GM08714 (cell line): ENCODE measurements around the gene BAIAP2.
A peak's percentile ranks its signal among the peaks of the same experiment; 100 is the strongest.

Experiments
- H3K4me3 ChIP-seq: fragments of 200-500 bp; sonication (Bioruptor generic); 2 replicates; pipeline ENCODE4 v1.5.1; 2014; ENCODE audit warnings: mild to moderate bottlenecking, low read length, inconsistent platforms
- ZNF274 ChIP-seq: IDR thresholded peaks from 2 replicates; pipeline ENCODE4 v1.6.1; 2012; ENCODE audit warnings: mild to moderate bottlenecking, low read depth, low read length

Gene BAIAP2

DNA sequence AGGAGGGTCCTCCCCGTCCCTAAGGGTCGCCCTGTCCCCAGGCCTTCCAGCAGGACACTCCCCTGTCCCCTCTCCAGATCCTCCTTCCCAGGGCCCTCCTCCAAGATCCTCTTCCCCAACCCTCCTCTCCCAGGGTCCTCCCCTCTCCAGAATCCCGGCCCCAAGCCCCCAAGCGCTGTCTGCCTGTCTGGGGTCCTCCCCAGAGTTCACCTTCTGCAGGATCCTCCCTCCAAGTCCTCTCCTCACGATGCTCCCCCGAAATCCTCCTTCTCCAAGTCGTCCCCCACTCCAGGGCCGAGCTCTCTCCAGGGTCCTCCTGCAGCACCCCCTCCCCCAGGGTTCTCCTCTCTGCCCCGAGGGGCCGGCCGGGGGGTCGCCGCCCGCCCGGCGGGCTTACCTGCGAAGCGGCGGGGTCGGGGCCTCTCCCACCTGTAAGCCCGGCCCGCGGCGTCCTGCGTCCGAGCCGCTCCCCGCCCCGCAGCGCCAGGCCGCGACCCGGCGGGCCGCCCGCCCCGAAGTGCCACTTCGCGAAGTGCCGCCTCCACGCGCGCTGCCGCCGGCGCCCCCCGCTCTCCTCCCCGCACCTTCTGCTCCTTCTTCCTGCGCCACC, 678 bp upstream of the BAIAP2 start:
- H3K4me3 ChIP-seq = peak overlapping the region; percentile 39; the same call in 1 of the 2 replicates
- no peak for TF ChIP-seq ZNF274

DNA sequence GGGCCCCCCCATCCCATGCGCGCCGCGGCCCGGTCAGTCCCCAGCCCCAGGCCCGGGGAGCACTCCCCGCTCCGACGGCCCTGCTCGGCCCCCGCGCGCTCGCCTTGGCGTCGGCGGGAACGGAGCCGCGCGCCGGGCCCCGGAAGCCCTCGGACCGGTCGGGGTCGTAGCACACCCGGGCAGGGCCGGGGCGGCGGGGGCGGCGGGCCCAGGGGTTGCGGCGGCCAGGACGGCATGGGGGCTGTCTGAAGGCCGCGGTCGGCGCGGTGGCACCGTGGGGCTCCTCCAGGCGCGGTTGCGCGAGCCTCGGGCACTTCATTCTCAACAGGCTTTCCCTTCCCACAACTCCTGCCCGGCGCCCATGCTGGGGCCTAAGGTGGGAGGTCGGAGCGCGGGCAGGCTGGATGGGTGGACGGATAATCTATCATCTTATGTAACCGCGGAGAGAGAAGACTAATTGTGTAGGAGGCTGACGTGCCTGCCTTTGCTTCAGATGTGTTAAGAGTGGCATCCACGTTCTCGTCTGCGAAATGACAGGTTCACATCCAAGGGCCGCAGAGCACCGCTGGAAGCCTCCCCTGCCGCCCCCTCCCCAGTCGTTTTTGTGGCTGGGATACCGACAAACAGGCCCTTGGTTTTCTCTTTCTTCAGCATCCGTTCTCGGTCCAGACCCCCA, 708 bp downstream of the BAIAP2 start:
- peak overlapping the region; percentile 59; the same call in 1 of the 2 replicates for H3K4me3 ChIP-seq
- TF ChIP-seq ZNF274 = no peak

DNA sequence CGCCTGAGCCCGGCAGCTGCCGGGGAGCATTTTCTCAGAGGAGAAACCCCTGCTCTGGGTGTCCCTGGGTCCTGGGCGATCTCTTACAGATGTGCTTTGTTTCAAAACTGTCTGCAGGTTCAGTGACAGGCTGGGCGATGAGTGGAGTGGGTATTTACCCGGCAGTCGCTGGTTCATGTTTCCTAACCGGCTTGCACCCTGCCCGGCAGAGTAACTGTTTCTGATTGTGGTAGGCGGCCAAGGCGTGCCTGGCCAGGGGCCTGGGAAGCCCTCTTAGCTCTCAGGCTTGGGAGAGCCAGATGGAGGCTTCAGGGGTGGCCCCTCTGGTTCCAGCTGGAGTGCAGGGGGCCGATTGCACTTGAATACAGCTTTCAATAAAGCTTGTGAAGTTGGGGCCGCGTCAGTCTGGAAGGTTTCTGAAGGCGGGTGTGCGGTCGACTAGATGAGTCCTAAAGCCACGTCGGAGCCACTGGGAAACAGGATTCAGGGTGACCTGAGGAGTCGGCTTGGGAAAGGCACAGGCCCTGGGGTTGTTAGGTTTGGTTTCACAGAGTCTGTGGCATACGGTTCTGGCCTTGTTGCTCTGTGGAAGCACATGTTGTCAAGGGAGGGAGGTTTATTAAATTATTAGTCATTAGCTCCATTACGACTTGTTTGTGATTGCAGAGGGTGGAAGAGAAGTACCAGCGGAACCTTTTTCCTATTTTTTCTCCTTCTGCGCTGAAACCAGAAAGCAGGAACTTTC, 1.4 kb downstream of the BAIAP2 start:
- no peak overlapping the region for H3K4me3 ChIP-seq
- no peak for TF ChIP-seq ZNF274

DNA sequence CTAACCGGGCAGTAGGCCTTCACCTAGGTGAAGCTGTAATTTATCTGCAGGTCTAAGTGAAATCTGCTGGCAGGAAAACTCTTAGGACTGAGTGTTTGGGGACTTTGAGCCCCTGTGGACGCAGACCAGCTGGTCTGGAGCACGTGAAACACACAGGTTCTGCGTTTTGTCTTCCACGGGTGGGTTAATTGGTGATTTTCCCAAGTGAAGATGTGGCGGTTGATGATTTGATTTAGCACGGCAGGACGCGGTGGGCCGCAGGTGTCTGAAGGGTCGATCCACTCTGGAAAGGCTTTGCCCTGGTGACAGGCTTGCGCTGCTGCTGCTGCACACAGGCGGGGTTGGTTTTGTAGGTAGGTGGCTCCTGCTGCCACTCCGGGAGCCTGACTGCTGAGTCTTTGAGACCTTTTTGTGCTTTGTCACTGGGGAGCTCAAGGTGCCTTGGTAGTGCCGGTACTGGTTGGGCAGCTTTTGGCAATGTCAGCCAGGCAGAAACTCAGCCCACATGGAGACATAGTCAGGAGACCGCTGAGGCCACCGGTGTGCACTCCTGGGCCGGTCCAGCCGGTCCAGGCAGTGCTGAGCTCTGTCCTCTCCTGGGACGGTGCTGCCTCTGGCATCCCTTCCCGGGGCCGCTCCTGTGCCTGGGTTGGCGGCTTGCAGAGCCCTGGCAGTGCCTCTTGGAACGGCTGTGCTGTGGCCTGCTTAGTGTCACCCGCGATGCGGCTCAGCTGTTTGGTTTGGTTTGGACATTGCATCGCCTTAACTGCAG, 2.3 kb downstream of the BAIAP2 start:
- no peak for TF ChIP-seq ZNF274
- no peak overlapping the region for H3K4me3 ChIP-seq

DNA sequence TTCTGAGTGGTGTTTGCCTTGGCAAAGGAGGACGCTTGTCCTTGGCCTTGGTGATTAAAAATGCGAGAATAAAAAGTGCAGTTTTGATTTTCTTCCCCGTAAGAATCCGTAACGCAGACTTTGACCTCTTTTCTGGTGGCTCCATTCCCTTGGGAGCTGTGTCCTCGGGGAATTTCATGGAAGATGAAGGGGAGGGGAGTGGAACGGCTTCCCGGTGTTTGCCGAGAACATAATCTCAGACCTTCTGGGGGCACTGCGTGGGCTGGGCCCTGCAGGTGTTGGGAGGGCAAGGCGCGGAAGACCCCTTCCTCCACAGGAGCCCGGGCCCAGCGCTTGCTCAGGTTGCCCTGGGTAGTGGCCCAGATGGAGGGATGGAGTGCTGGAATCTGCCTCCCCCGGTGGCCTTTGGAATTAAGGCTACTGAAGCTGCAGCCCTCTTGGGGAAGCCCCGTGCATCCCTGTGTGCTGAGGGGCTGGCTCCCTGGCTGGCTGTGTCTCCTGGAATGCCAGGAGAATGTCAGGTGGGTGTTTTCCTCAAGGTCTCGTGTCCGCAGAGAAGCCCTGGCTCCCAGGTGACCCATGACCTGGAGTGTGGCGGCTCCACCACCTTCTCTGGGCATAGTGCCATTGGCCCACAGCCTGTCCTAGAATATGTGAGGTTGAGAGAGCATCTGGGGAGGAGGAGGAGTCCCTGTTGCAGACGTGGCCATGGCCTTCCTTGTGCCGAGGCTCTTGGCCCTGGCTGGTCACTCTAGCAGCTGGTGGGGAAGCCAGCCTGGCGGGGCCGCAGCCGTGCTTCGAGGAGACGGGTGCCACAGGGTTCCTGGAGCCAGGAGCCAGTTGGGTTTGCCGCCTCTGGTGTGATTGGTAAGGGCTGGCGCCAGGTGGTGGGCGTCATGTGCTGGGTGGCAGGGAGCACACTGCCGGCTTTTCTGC, 3.1 kb downstream of the BAIAP2 start:
- no peak overlapping the region for H3K4me3 ChIP-seq
- TF ChIP-seq ZNF274 = no peak

DNA sequence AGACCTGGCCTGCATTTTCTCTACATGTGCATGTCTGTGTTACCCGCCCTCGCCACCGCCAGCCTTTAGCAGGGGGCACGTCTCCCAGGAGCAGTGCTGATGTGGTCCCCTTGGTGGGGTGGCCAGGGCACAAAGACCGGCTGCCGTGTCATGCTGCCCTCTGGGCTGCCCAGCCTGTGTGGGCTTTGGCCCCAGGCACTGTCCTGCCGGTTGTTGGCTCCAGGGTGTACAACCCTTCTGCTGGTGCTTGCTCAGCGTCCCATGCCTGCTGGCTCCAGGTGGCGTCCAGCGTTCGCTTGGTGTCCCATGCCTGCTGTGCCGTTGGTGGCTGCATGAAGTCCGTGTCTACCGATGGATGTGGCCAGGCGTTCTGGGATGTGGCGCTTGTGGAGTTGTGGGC, 4.1 kb downstream of the BAIAP2 start:
- TF ChIP-seq ZNF274 = no peak
- H3K4me3 ChIP-seq = no peak overlapping the region

DNA sequence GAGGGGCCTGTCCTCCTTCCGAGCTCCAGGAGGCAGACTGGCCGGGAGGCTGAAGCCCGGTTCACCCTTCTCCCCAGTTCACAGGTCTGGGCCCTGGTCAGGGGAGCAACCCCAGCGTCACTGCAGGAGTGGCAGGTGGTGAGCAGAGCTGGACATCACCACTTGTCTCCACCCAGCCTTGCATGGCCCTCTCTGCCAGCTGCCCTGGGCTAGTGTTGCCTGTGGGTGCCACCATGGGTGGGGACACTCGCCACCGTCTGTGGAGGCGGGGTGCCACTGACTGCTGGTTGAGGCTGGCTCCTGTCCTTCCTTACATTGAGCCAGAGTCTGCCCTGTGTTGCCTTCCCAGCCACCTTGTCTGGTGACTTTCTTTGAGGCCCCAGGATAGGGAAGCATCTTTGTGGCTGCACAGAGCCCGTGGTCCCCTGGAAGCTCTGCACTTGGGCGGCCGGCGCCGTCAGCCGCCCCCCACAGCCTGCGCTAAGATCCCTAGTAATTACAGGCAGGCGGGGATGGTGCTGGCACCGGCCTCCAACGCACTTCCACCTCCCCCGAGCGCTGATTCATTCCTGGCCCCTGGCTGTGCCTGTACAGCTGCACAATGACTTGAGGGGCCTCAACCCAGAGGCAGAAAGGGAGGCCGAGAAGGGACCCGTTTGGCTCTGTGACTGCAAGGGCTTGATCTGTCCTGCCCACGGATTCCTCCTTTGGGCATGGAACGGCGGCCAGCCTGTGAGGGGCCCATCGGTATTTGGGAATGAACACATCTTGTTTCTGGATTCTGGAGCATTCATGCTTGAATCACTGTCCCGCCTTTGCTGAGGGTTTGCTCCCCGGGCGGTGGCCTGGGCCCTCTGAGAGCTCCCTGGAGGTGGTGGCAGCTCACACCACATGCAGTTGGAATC, 5.2 kb downstream of the BAIAP2 start:
- no peak for TF ChIP-seq ZNF274
- no peak overlapping the region for H3K4me3 ChIP-seq

DNA sequence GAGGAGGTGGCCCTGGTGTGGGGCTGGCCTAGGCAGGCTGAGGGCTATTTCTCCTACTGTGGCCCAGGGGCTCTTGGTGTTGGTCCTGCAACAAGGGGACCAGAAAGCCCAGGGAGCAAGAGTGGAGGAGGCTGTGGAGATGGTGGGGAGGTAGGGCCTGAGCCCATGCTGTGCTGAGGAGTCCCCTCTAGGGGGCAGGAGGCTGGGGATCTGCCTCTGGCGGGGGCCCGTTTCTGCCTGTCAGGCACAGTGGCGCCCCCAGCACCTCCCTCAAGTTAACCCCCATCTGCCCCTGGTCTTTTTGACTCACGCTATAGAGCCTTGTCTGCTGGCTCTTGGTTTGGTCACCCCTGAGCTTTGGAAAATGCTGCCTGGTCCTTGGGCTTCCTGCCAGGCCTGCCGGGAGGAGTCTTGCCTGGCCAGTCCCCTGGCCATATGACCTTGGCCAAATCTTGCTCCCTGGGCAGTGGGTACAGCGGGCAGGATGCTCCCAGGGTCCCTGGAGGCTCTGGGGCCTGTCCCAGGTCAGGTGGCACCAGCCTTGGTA, 5.9 kb downstream of the BAIAP2 start:
- TF ChIP-seq ZNF274 = no peak
- no peak overlapping the region for H3K4me3 ChIP-seq

DNA sequence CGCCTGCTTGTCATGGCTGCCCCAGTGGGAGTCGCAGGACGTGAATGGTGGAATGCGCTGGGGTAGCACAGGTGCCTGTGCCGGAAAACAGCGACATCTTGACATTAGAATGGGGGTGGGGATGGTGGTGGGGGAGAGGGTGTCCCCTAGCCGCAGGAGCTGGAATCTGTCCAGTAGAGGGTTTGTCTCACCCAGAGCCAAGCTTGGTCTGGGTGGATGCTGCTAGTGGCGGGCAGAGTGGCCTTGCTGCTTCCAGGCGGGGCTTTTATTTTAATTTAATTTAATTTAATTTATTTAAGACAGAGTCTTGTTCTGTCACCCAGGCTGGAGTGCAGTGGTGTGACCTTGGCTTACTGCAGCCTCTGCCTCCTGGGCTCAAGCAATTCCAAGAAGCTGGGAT, 7.7 kb downstream of the BAIAP2 start:
- H3K4me3 ChIP-seq = no peak overlapping the region
- TF ChIP-seq ZNF274 = no peak

DNA sequence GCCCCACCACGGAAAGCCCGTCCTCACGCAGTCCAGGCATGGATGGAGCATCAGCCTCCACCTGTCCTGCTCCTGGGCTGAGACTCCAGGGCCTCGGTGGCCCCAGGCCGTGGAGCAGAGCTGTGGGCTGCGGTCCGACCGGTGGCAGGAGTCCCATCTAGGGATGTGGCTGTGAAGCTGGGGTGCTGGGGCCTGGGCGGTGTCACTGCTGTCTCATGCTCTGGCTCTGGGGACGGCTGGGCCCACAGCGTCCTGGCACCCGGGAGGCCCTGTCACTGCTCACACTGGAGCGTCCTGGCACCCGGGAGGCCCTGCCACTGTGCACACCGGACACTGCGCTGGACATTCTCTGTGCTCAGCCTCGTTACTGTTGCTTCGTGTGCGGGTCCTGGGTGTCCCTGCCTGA, 8.4 kb downstream of the BAIAP2 start:
- TF ChIP-seq ZNF274 = no peak
- no peak overlapping the region for H3K4me3 ChIP-seq

DNA sequence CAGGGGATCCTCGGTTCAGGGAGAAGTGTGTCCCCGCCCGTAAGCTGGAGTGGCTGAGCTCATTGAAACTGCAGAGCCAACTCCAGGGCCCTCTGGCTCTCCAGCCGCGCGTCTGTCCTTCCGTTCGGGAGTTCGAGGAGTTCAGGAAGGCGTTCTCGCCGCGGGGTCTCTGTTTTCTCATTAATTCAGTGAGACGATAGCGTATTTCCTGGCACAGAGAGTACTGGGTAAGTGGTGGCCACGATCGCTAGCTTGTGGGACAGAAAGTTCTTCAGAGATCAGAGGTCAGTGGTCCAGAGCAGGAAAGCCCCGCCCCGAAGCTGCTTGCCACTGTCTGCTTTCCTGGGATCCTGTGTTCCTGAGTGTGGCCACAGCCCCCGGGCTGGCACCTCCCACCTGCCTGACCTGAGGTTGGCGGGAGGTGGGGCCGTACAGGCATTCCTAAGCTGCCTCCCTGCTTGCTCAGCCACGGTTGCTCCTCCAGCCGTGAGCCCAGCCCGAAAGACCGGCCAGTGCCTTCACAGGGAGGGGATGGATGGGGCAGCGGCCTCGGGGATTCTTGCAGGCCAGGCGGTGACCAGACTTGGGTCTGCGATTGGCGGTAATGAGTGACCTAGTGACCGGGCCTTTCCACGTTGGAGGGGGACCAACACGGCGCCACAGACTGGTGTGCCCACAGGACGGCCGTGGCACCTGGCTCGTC, 8.9 kb downstream of the BAIAP2 start:
- no peak for TF ChIP-seq ZNF274
- H3K4me3 ChIP-seq = no peak overlapping the region

DNA sequence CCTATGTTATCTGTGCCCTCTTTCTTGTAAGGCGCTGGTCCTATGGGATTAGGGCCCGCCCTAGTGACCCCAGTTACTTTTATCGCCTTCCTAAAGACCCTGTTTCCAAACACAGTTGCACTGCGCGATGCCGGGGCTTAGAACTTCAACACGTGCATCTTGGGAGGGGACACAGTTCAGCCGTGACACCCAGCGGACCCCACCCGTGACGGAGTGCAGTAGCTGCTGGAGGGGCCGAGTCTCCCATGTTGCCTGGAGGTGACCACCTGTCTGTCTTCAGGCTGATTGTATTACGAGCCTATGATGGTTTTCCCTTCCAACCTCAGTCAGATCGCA, 9.4 kb downstream of the BAIAP2 start:
- TF ChIP-seq ZNF274 = no peak
- H3K4me3 ChIP-seq = no peak overlapping the region
